Measurements from ENCODE around the gene CHD5.

Gene CHD5

GRCh38 chr1:6100861-6101783 is 79.0 kb downstream of the CHD5 start:
- H3K36me3 ChIP-seq (ENCODE audit: insufficient read depth, low read length) = no peaks in the 10 kb centered on the region
- H3K27me3 ChIP-seq (ENCODE audit: insufficient read depth, low read length) = no peaks in the 10 kb centered on the region
- WGBS = 87% methylated on average over 23 of the region's 23 CpGs
- no peak overlapping the region for H3K4me3 ChIP-seq (ENCODE audit: low read length)
- no peaks in the 10 kb centered on the region for H3K4me1 ChIP-seq (ENCODE audit: insufficient read depth, low read length)
- H3K9me3 ChIP-seq (ENCODE audit: insufficient read depth, low read depth, low read length) = no peaks in the 10 kb centered on the region
- H3K27ac ChIP-seq (ENCODE audit: low read depth, low read length) = no peak overlapping the region
- H3K9ac ChIP-seq (ENCODE audit: low read depth, low read length) = no peak overlapping the region

GRCh38 chr1:6099787-6100765 is 80.0 kb downstream of the CHD5 start:
- no peaks in the 10 kb centered on the region for H3K36me3 ChIP-seq (ENCODE audit: insufficient read depth, low read length)
- no peak overlapping the region for H3K4me3 ChIP-seq (ENCODE audit: low read length)
- H3K4me1 ChIP-seq (ENCODE audit: insufficient read depth, low read length) = no peaks in the 10 kb centered on the region
- no peaks in the 10 kb centered on the region for H3K27me3 ChIP-seq (ENCODE audit: insufficient read depth, low read length)
- no peak overlapping the region for H3K27ac ChIP-seq (ENCODE audit: low read depth, low read length)
- H3K9me3 ChIP-seq (ENCODE audit: insufficient read depth, low read depth, low read length) = no peaks in the 10 kb centered on the region
- no peak overlapping the region for H3K9ac ChIP-seq (ENCODE audit: low read depth, low read length)
- 89% methylated on average over 26 of the region's 27 CpGs for WGBS

- no peaks in the 10 kb centered on the region for H3K4me1 ChIP-seq (ENCODE audit: insufficient read depth, low read length)
- H3K36me3 ChIP-seq (ENCODE audit: insufficient read depth, low read length) = no peaks in the 10 kb centered on the region
- no peak overlapping the region for H3K27ac ChIP-seq (ENCODE audit: low read depth, low read length)
- H3K9ac ChIP-seq (ENCODE audit: low read depth, low read length) = no peak overlapping the region
- H3K9me3 ChIP-seq (ENCODE audit: insufficient read depth, low read depth, low read length) = no peaks in the 10 kb centered on the region
- no peak overlapping the region for H3K4me3 ChIP-seq (ENCODE audit: low read length)
- H3K27me3 ChIP-seq (ENCODE audit: insufficient read depth, low read length) = no peaks in the 10 kb centered on the region
- WGBS = 93% methylated on average over 15 of the region's 15 CpGs
Measured at GRCh38 chr1:6099297-6099696, 80.8 kb downstream of the CHD5 start.

GRCh38 chr1:6098303-6099215 is 81.6 kb downstream of the CHD5 start:
- H3K4me3 ChIP-seq (ENCODE audit: low read length) = no peak overlapping the region
- no peaks in the 10 kb centered on the region for H3K36me3 ChIP-seq (ENCODE audit: insufficient read depth, low read length)
- H3K27me3 ChIP-seq (ENCODE audit: insufficient read depth, low read length) = no peaks in the 10 kb centered on the region
- no peaks in the 10 kb centered on the region for H3K9me3 ChIP-seq (ENCODE audit: insufficient read depth, low read depth, low read length)
- 92% methylated on average over 24 of the region's 24 CpGs for WGBS
- H3K9ac ChIP-seq (ENCODE audit: low read depth, low read length) = no peak overlapping the region
- no peaks in the 10 kb centered on the region for H3K4me1 ChIP-seq (ENCODE audit: insufficient read depth, low read length)
- H3K27ac ChIP-seq (ENCODE audit: low read depth, low read length) = no peak overlapping the region

- WGBS = 92% methylated on average over 17 of the region's 17 CpGs
- H3K27ac ChIP-seq (ENCODE audit: low read depth, low read length) = no peak overlapping the region
- no peaks in the 10 kb centered on the region for H3K27me3 ChIP-seq (ENCODE audit: insufficient read depth, low read length)
- H3K4me1 ChIP-seq (ENCODE audit: insufficient read depth, low read length) = no peaks in the 10 kb centered on the region
- H3K9me3 ChIP-seq (ENCODE audit: insufficient read depth, low read depth, low read length) = no peaks in the 10 kb centered on the region
- no peak overlapping the region for H3K4me3 ChIP-seq (ENCODE audit: low read length)
- H3K9ac ChIP-seq (ENCODE audit: low read depth, low read length) = no peak overlapping the region
- H3K36me3 ChIP-seq (ENCODE audit: insufficient read depth, low read length) = no peaks in the 10 kb centered on the region
Measured at GRCh38 chr1:6097824-6098223, 82.3 kb downstream of the CHD5 start.

GRCh38 chr1:6097117-6097595 is 83.0 kb downstream of the CHD5 start:
- no peaks in the 10 kb centered on the region for H3K27me3 ChIP-seq (ENCODE audit: insufficient read depth, low read length)
- 91% methylated on average over 15 of the region's 15 CpGs for WGBS
- H3K36me3 ChIP-seq (ENCODE audit: insufficient read depth, low read length) = no peaks in the 10 kb centered on the region
- H3K9ac ChIP-seq (ENCODE audit: low read depth, low read length) = no peak overlapping the region
- no peaks in the 10 kb centered on the region for H3K4me1 ChIP-seq (ENCODE audit: insufficient read depth, low read length)
- no peak overlapping the region for H3K4me3 ChIP-seq (ENCODE audit: low read length)
- no peak overlapping the region for H3K27ac ChIP-seq (ENCODE audit: low read depth, low read length)
- H3K9me3 ChIP-seq (ENCODE audit: insufficient read depth, low read depth, low read length) = no peaks in the 10 kb centered on the region

- H3K27ac ChIP-seq (ENCODE audit: low read depth, low read length) = no peak overlapping the region
- WGBS = 90% methylated on average over 23 of the region's 23 CpGs
- no peak overlapping the region for H3K4me3 ChIP-seq (ENCODE audit: low read length)
- no peaks in the 10 kb centered on the region for H3K27me3 ChIP-seq (ENCODE audit: insufficient read depth, low read length)
- no peak overlapping the region for H3K9ac ChIP-seq (ENCODE audit: low read depth, low read length)
- no peaks in the 10 kb centered on the region for H3K36me3 ChIP-seq (ENCODE audit: insufficient read depth, low read length)
- no peaks in the 10 kb centered on the region for H3K4me1 ChIP-seq (ENCODE audit: insufficient read depth, low read length)
- H3K9me3 ChIP-seq (ENCODE audit: insufficient read depth, low read depth, low read length) = no peaks in the 10 kb centered on the region
Measured at GRCh38 chr1:6096243-6097116, 83.6 kb downstream of the CHD5 start.

- H3K27me3 ChIP-seq (ENCODE audit: insufficient read depth, low read length) = no peaks in the 10 kb centered on the region
- WGBS = 85% methylated on average over 13 of the region's 13 CpGs
- H3K9me3 ChIP-seq (ENCODE audit: insufficient read depth, low read depth, low read length) = no peaks in the 10 kb centered on the region
- H3K4me1 ChIP-seq (ENCODE audit: insufficient read depth, low read length) = no peaks in the 10 kb centered on the region
- no peaks in the 10 kb centered on the region for H3K36me3 ChIP-seq (ENCODE audit: insufficient read depth, low read length)
- no peak overlapping the region for H3K9ac ChIP-seq (ENCODE audit: low read depth, low read length)
- H3K27ac ChIP-seq (ENCODE audit: low read depth, low read length) = no peak overlapping the region
- H3K4me3 ChIP-seq (ENCODE audit: low read length) = no peak overlapping the region
Measured at GRCh38 chr1:6095511-6096242, 84.4 kb downstream of the CHD5 start.

GRCh38 chr1:6094801-6095505 is 85.2 kb downstream of the CHD5 start:
- H3K27ac ChIP-seq (ENCODE audit: low read depth, low read length) = no peak overlapping the region
- H3K36me3 ChIP-seq (ENCODE audit: insufficient read depth, low read length) = no peaks in the 10 kb centered on the region
- no peaks in the 10 kb centered on the region for H3K9me3 ChIP-seq (ENCODE audit: insufficient read depth, low read depth, low read length)
- H3K4me3 ChIP-seq (ENCODE audit: low read length) = no peak overlapping the region
- H3K27me3 ChIP-seq (ENCODE audit: insufficient read depth, low read length) = no peaks in the 10 kb centered on the region
- H3K9ac ChIP-seq (ENCODE audit: low read depth, low read length) = no peak overlapping the region
- 91% methylated on average over 21 of the region's 21 CpGs for WGBS
- no peaks in the 10 kb centered on the region for H3K4me1 ChIP-seq (ENCODE audit: insufficient read depth, low read length)
